Adrenal gland (tissue), 12 donors: ENCODE measurements around the gene COL25A1. TPM values are rescaled to one million over a fixed set of nuclear protein-coding genes. Genes with fewer than 3 reads are reported as not detected.

Experiments
- DNase-seq, 7 donors: peaks; one replicate each; pipeline ENCODE4 v3.0.0-alpha.2; 2019 to 2020
- H3K27ac ChIP-seq, 5 donors: fragments of 200-600 bp; sonication (generic) in 4 of 5; 1 replicate in 3 of 5; 2 replicates in 2 of 5; pipeline versions ENCODE4 v1.5.1 to v1.8.0; 2016 to 2020; ENCODE audit warnings: mild to moderate bottlenecking in 1 of 5
- H3K27me3 ChIP-seq: fragments of 200-600 bp; 2 replicates; pipeline ENCODE4 v1.8.0; 2021
- H3K36me3 ChIP-seq, 2 donors: fragments of 200-600 bp; replicated peaks in 1 of 2; 1 replicate in 1 of 2; 2 replicates in 1 of 2; pipeline versions ENCODE4 v1.5.1 to v1.8.0; 2018 to 2022
- H3K4me1 ChIP-seq, 2 donors: fragments of 200-600 bp; replicated peaks in 1 of 2; 1 replicate in 1 of 2; 2 replicates in 1 of 2; pipeline versions ENCODE4 v1.5.1 to v1.8.0; 2018 to 2021
- H3K4me3 ChIP-seq, 4 donors: fragments of 200-600 bp; sonication (generic) in 3 of 4; one replicate each; pipeline ENCODE4 v1.5.1; 2016 to 2018
- H3K9me3 ChIP-seq, 3 donors: fragments of 200-600 bp; sonication (generic) in 1 of 3; replicated peaks in 1 of 3; 1 replicate in 2 of 3; 2 replicates in 1 of 3; pipeline versions ENCODE4 v1.5.1 to v1.8.0; 2016 to 2021
- CTCF ChIP-seq, 6 experiments: fragments of 450-650 bp in 4 of 6; fragments of 200-600 bp in 2 of 6; sonication (generic) in 1 of 6; IDR thresholded peaks; 1 replicate in 5 of 6; 2 replicates in 1 of 6; pipeline versions ENCODE4 v1.5.1 to v1.8.0; 2016 to 2021; ENCODE audit warnings: antibody characterized with exemption in 6 of 6, mild to moderate bottlenecking in 2 of 6, moderate library complexity in 1 of 6
- POLR2A ChIP-seq, 2 donors: fragments of 450-650 bp; IDR thresholded peaks; one replicate each; pipeline ENCODE4 v1.6.1; 2017; ENCODE audit warnings: antibody characterized with exemption in 2 of 2, mild to moderate bottlenecking in 2 of 2, moderate library complexity in 1 of 2
- WGBS, 4 donors: extraction: QIAGEN DNeasy Blood & Tissue Kit in 2 of 4; methylation state at CpG; one replicate each; pipeline versions ENCODE4 v1.1.5 to v1.1.7; 2013 to 2017; 5-methylcytosine and 5-hydroxymethylcytosine counted together
- intact Hi-C, 2 donors: fragments of 100-400 bp; cut with DNase I; formaldehyde crosslinking; loops; one replicate each; pipeline versions ENCODE4 v1.14.1 to v1.15.0; 2022 to 2023
- polyA plus RNA-seq, 3 donors: library from polyadenylated mRNA; stranded (reverse); fragments of 200-250 nt in 2 of 3; fragments of 350-450 nt in 1 of 3; fragmentation: Illumina TruSeq in 1 of 3; extraction: RNeasy Lipid Tissue Mini Kit (QIAGEN cat#74804) in 1 of 3; gene quantifications; one replicate each; pipeline ENCODE4 v1.2.3, GENCODE V29; 2013 to 2014
- total RNA-seq, 9 donors: library from RNA; depleted of rRNA in 4 of 9; stranded (reverse); fragments of >200 nt in 4 of 9; fragments of 120-200 nt in 1 of 9; fragmentation: NEBNext Ultra II Directional in 1 of 9; extraction: Animal tissue kit (Norgen Biotek cat#: 25700) in 1 of 9; gene quantifications; one replicate each; pipeline versions ENCODE4 v1.1.0 to v1.2.4, GENCODE V29; 2013 to 2023
- donor health status: healthy with polysubstance abuse.
- donor health status: Bipolar disorder and iron deficiency.
- donor health status: DM: yes; HTN: yes; CAD: no.
- donor health status: DM: no; HTN: no; CAD: no.
- donor health status: DM: no; HTN: no; CAD: no.
- donor health status: DM: yes; HTN: yes; CAD: no.

Gene COL25A1
- total and polyA plus RNA-seq, 12 donors = 0.05 to 2.1 (median 0.47) TPM

- DNase-seq = no peak
- H3K36me3 ChIP-seq = no peaks in the 10 kb centered on the region
- H3K4me1 ChIP-seq = no peaks in the 10 kb centered on the region
- no peak for TF ChIP-seq POLR2A (IDR thresholded peaks at IDR 0.05)
- TF ChIP-seq CTCF (IDR thresholded peaks at IDR 0.05) = no peak
- no peaks in the 10 kb centered on the region for H3K27me3 ChIP-seq
- WGBS, 4 donors = 66 to 77% (median 69%) methylated on average over 3 of the region's 3 CpGs
- no peaks in the 10 kb centered on the region for H3K9me3 ChIP-seq
- intact Hi-C loops = no loop called here
- H3K4me3 ChIP-seq = no peak overlapping the region
- no peak overlapping the region for H3K27ac ChIP-seq
These were observed 123.4 kb downstream of the COL25A1 start for GRCh38 chr4:109179061-109179460.

- Histone ChIP-seq H3K4me1 (no peaks in the 10 kb centered on the region), H3K27ac (no peak overlapping the region), H3K27me3 (no peaks in the 10 kb centered on the region), H3K9me3 (no peaks in the 10 kb centered on the region), H3K36me3 (no peaks in the 10 kb centered on the region), H3K4me3 (no peak overlapping the region)
- 66 to 79% (median 76%) methylated on average over 6 of the region's 6 CpGs for WGBS, 4 donors
- intact Hi-C loops = no loop called here
- TF ChIP-seq POLR2A (IDR thresholded peaks at IDR 0.05) (no peak), CTCF (IDR thresholded peaks at IDR 0.05) (no peak)
- no peak for DNase-seq
These were observed 125.2 kb downstream of the COL25A1 start for GRCh38 chr4:109177096-109177810.

GRCh38 chr4:109174224-109174953 is 128.1 kb downstream of the COL25A1 start:
- WGBS, 4 donors = 71 to 81% (median 78%) methylated on average over 5 of the region's 5 CpGs
- Histone ChIP-seq H3K27me3 (no peaks in the 10 kb centered on the region), H3K4me3 (no peak overlapping the region), H3K36me3 (no peaks in the 10 kb centered on the region), H3K27ac (no peak overlapping the region), H3K9me3 (no peaks in the 10 kb centered on the region), H3K4me1 (no peaks in the 10 kb centered on the region)
- intact Hi-C loops = no loop called here
- no peak for DNase-seq
- TF ChIP-seq POLR2A (IDR thresholded peaks at IDR 0.05) = no peak
- no peak for TF ChIP-seq CTCF (IDR thresholded peaks at IDR 0.05)

GRCh38 chr4:109172301-109172700 is 130.2 kb downstream of the COL25A1 start:
- Histone ChIP-seq H3K36me3 (no peaks in the 10 kb centered on the region), H3K4me1 (no peaks in the 10 kb centered on the region), H3K27ac (no peak overlapping the region), H3K4me3 (no peak overlapping the region), H3K27me3 (no peaks in the 10 kb centered on the region), H3K9me3 (no peaks in the 10 kb centered on the region)
- TF ChIP-seq CTCF (IDR thresholded peaks at IDR 0.05) (no peak), POLR2A (IDR thresholded peaks at IDR 0.05) (no peak)
- no peak for DNase-seq
- 60 to 74% (median 67%) methylated on average over 4 of the region's 4 CpGs for WGBS, 4 donors
- intact Hi-C loops = no loop called here
